IPS-11a (cell line): ENCODE data around the gene GBGT1.

Experiments
- H3K4me3 ChIP-seq: one replicate; pipeline ENCODE4 v1.5.1; 2013; ENCODE audit warnings: low read depth, low read length, control low read depth

The GBGT1 gene

GRCh38 chr9:133144904-133145851, 18.5 kb downstream of the GBGT1 start:
- no peak overlapping the region for H3K4me3 ChIP-seq

DNA sequence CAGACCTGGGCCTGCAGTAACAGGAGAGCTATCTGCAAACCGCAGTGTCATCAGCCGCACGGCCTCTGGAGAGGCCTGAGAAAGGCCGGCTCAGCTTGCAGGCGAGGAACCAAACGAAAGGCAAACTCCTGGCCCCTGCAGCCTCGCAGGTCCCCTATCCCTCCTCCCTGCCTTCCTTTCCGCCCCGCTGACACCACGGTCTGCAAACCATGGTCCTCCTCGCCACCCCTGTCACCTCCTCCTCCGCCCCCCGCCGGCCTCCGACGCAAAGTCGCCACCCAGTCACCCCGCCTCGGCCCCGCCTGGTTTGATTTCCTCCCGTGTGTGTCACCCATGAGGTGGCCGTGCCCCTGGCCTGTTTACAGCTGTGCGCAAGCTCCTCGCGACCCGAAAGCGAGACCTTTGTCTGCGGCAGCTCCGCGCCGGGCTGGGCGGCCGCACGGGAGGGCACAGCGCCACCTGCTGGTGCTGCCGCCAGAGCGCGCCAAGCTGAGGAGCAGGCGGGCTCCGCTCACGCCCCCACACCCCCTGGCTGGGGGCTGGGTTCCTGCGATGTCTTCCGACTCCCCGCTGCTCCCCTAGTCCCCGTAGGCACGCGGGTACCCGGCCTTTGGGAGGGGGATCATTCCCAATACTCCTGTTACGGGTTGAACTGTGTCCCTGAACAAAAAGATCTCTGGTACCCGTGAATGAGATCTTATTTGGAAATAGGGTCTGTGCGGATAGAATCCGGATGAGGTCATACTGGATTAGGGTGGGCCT, 19.4 kb downstream of the GBGT1 start:
- no peak overlapping the region for H3K4me3 ChIP-seq

- H3K4me3 ChIP-seq = no peak overlapping the region
These were observed 20.0 kb downstream of the GBGT1 start for GRCh38 chr9:133143639-133144141.

- H3K4me3 ChIP-seq = no peak overlapping the region
These were observed 20.8 kb downstream of the GBGT1 start for GRCh38 chr9:133142684-133143622.

DNA sequence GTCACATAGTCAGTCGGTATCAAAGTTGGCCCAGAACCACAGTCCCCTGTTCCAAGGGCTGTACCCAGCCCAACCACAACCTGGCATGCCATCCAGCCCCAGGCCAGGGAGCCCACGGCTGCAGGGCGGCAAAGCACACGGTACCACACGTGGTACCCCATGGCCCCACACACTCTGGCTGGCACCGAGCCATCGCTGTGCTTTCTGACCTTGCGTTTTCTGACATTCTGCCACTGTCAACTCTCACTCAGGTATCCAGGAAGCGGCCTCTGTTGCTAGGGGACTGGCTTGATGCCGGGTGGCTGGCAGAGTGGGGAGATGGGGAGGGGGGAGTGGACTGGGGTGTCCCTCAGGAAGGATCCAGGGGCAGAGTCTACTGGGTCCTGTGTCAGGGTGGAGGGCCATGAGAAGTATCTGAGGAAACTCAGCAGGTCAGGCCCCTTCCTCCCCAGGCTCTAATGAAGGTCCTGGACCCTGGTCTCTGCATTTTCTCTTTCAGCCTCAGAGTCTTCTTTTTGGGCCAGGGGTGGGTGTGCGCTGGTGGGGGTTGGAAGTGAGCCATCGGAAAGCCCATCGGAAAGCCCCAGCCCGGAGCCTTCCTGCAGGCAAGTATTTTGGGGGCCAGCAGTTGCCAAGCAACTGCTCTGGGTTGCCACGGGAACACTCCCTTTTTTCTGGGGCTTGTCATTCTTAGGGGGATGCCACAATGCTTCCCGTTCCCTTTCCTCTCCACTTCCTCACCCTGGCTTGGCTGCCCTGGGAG, 21.7 kb downstream of the GBGT1 start:
- H3K4me3 ChIP-seq = no peak overlapping the region

GRCh38 chr9:133140606-133141005, 23.1 kb downstream of the GBGT1 start:
- no peak overlapping the region for H3K4me3 ChIP-seq

- no peak overlapping the region for H3K4me3 ChIP-seq
These were observed 23.6 kb downstream of the GBGT1 start for GRCh38 chr9:133140174-133140505.

DNA sequence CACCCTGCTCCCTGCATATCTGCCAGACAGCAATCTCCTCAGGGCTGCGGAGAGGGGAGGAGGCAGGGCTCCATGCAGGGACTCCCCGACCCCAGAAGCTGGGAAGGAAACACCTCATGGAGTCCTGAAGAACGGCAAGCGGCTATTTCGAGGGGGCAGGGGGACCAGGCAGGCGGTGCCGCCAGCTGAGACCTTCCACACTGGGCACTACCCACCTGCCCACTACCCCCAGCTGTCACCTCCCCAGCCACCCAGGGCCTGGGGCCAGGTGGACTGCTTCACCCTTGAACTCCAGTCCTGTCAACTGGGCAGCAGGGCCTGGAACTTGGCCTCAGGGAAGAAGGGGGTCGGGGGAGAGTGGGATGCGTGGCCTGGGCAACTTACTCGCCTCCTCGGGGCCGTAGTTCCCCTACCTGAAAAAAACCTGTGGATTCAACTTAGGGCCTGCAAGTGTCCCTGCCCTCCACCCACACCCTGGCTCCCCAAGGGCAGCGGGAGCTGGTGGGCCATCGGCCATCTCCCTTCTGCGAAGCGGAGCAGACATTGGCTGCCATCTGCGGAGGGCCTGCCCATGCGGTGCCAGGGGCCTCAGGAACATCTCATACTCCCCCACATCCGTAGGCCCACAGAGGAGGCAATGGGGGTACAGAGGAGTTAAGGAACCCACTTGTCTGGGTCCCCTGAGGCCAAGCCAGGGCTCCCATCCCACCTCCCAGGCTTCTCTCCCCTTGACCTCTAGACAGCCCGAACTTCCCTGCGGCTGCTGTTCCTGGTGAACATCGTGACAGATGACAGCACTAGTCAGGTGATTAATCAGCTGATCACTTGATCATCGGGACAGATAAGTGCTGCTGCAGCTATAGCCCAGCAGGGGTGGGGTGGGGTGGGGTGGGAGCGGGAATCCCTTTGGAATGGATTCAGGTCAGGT, 24.2 kb downstream of the GBGT1 start:
- H3K4me3 ChIP-seq = no peak overlapping the region

GRCh38 chr9:133137451-133138231, 26.1 kb downstream of the GBGT1 start:
- no peak overlapping the region for H3K4me3 ChIP-seq

GRCh38 chr9:133135146-133135745, 28.5 kb downstream of the GBGT1 start:
- H3K4me3 ChIP-seq = no peak overlapping the region

- no peak overlapping the region for H3K4me3 ChIP-seq
These were observed 29.1 kb downstream of the GBGT1 start for GRCh38 chr9:133134388-133135145.

DNA sequence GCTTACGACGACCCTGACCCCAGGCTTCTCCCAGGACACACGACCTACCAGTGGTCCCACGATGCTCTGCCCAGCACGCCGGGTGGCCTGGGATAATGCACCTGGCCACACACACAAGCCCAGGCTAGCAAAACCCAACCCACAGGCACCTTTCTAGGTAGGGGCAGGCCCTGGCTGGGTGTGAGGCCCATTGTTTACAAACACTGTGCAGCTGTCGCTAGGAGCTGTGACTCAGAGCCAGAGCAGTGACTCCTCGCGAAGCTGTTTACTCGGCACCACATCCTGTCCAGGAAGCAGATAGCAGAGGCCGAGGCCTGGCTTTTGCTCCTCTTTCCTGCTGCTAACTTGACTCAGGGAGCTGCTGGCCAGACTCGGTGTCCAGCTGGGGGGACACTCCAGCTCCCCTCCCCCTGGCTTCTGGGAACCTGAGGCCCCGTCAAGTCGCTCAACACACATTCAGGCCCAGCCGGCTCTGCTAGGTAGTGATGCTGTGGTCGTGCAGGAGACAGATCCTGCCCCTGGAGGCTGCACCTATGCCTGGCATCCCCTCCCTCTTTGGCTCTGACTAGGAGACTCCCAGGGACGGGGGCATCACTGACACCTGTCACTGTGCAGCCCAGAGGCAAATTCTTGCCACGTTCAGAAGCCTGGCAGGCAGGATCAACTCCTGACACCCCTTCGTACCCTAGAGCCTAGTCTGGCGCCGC, 29.9 kb downstream of the GBGT1 start:
- no peak overlapping the region for H3K4me3 ChIP-seq

- no peak overlapping the region for H3K4me3 ChIP-seq
These were observed 31.5 kb downstream of the GBGT1 start for GRCh38 chr9:133132174-133132573.

- H3K4me3 ChIP-seq = no peak overlapping the region
These were observed 32.2 kb downstream of the GBGT1 start for GRCh38 chr9:133131506-133131905.

- H3K4me3 ChIP-seq = no peak overlapping the region
These were observed 32.9 kb downstream of the GBGT1 start for GRCh38 chr9:133130685-133131244.
